Skeletal muscle satellite cell (primary cell): Measurements from ENCODE around the gene GCK.

ENCODE experiments used
- H3K27me3 ChIP-seq: 2 replicates; pipeline ENCODE4 v1.7.0; 2013; ENCODE audit warnings: low read length; ENCODE audit not compliant: control insufficient read depth, insufficient read depth
- H3K36me3 ChIP-seq: 2 replicates; pipeline ENCODE4 v1.7.0; 2013; ENCODE audit warnings: mild to moderate bottlenecking, control low read depth, low read length; ENCODE audit not compliant: insufficient read depth
- H3K4me1 ChIP-seq: 2 replicates; pipeline ENCODE4 v1.7.0; 2013; ENCODE audit warnings: low read length; ENCODE audit not compliant: control insufficient read depth, insufficient read depth
- H3K4me2 ChIP-seq: 2 replicates; pipeline ENCODE4 v1.7.0; 2013; ENCODE audit warnings: mild to moderate bottlenecking, low read length
- H3K4me3 ChIP-seq: 2 replicates; pipeline ENCODE4 v1.7.0; 2013; ENCODE audit warnings: low read length
- H3K9ac ChIP-seq: 2 replicates; pipeline ENCODE4 v1.7.0; 2013; ENCODE audit warnings: mild to moderate bottlenecking, low read depth, low read length, moderate library complexity
- H3K9me3 ChIP-seq: replicated peaks from 2 replicates; pipeline ENCODE4 v1.7.0; 2013; ENCODE audit warnings: mild to moderate bottlenecking, control low read depth, low read length

Gene GCK

GRCh38 chr7:44228571-44229350 is 39.5 kb upstream of the GCK start:
- peaks cover 8% of the 10 kb centered on the region for H3K4me1 ChIP-seq
- peaks cover 27% of the 10 kb centered on the region for H3K27me3 ChIP-seq
- H3K9me3 ChIP-seq = no peaks in the 10 kb centered on the region
- H3K9ac ChIP-seq = no peak overlapping the region
- H3K4me2 ChIP-seq = no peak overlapping the region
- H3K36me3 ChIP-seq = no peaks in the 10 kb centered on the region
- no peak overlapping the region for H3K4me3 ChIP-seq

DNA sequence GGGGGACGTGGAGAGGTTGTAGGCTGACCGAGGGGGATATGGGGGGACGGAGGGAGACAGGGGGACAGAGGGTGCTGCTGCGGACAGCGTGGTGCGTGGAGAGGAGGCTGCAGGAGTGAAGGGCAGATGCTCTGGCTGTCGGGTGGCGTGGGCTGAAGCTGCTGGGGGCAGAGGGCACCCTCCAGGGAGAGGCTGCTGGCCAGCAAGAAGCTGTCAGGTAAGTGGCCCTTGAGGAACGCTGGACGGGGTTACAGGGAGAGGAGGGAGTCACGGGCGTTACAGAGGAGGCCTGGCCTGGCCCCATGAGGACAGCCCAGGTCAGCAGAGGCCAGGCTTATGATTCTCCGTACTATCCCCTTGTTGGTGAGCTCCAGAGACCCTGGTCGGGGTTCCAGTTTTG is 38.7 kb upstream of the GCK start:
- Histone ChIP-seq H3K27me3 (peaks cover 34% of the 10 kb centered on the region), H3K9ac (no peak overlapping the region), H3K36me3 (no peaks in the 10 kb centered on the region), H3K4me3 (no peak overlapping the region), H3K4me2 (no peak overlapping the region), H3K9me3 (no peaks in the 10 kb centered on the region), H3K4me1 (peaks cover 8% of the 10 kb centered on the region)

- Histone ChIP-seq H3K4me1 (peaks cover 8% of the 10 kb centered on the region), H3K4me2 (peak overlapping the region; percentile 76), H3K27me3 (peaks cover 35% of the 10 kb centered on the region), H3K4me3 (no peak overlapping the region), H3K36me3 (no peaks in the 10 kb centered on the region), H3K9me3 (no peaks in the 10 kb centered on the region), H3K9ac (no peak overlapping the region)
Measured at GRCh38 chr7:44226396-44226753, 37.1 kb upstream of the GCK start.

DNA sequence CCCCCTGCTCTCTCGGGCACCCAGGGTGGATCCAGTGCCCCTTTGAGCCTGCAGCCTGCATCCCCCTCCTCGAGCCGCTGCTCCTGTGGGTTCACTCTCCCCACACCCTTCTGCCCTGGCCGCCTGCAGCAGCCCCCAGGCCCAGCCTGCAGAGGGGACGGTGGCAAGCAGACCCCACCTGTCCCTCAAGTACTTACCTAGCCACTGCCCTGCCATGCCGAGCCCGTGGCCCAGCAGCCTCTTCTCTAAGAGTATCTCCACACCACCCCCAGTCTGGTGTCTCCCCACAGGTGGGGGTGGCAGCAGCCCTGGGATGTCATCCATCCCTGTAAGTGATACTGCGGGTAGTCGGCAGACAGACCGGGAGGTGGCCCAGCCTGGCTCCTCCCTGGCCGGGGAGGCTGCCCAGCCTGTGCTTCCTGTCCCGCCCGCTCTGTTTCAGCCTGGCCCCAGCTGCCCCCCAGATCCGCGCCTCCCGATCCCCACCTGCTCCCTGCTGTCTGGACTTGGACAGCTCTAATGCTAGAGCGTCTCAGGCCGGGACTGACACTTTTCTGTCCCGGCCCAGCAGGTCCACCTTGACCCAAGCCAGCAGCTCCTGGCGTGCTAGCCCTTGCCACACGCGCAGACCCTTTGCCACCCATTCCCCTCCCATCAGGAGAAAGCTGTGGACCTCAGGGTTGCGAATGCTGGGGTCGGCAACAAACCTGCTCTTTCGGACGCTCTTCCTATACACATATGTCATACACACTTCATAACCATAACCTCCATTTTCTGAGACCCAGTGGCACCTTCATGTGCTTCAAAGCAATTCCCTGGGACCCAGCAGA is 36.5 kb upstream of the GCK start:
- peak overlapping the region; percentile 76 for H3K4me2 ChIP-seq
- H3K27me3 ChIP-seq = peaks cover 35% of the 10 kb centered on the region
- peak overlapping the region; percentile 33 for H3K4me3 ChIP-seq
- no peak overlapping the region for H3K9ac ChIP-seq
- H3K9me3 ChIP-seq = no peaks in the 10 kb centered on the region
- peaks cover 8% of the 10 kb centered on the region for H3K4me1 ChIP-seq
- H3K36me3 ChIP-seq = no peaks in the 10 kb centered on the region

GRCh38 chr7:44224974-44225565 is 35.8 kb upstream of the GCK start:
- no peaks in the 10 kb centered on the region for H3K36me3 ChIP-seq
- H3K9me3 ChIP-seq = no peaks in the 10 kb centered on the region
- H3K4me3 ChIP-seq = no peak overlapping the region
- peaks cover 35% of the 10 kb centered on the region for H3K27me3 ChIP-seq
- no peak overlapping the region for H3K9ac ChIP-seq
- H3K4me1 ChIP-seq = peaks cover 8% of the 10 kb centered on the region
- no peak overlapping the region for H3K4me2 ChIP-seq

DNA sequence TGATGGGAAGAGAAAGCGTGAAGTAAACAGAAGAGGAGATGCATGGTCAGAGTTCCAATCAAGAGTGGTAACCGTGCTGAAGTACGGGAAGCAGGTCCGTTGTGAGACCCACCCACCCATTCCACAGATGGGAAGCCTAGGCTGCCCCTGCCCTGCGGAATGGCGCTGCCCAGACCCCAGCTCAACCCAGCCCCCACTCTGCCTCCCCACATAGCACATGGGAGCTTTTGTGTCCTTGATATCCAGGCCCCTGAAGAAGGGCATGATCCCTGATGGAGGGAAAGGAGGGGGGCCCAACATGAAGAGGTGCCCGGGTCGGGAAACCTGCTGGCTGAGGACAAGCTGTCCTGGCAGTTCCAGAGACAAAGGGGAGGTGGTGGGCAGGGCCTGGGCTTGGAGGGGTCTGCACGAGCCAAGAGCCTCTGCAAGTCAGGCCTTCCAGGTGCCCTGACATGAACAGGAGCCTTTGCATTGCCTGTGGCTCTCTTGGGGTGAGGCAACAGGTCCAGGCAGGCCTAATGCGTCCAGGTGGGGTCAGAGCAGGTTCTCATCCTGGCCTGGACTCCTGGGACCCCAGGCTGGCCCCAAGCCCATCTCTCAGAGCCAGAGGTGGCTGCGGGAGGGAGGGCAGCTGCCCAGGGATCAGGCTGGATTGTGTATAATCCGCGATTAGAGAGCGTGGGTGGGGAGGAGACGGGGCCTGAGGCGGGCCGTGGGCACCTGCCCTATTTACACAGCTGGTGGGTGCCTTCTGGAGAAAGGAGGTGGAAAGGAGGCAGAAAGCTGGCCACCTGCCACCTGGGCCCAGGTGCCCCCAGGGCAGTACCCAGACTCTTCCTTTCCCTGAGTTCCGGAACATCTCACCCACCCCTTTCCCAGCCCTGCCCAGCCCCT is 35.1 kb upstream of the GCK start:
- Histone ChIP-seq H3K4me3 (no peak overlapping the region), H3K27me3 (peaks cover 35% of the 10 kb centered on the region), H3K36me3 (no peaks in the 10 kb centered on the region), H3K4me2 (no peak overlapping the region), H3K9me3 (peaks cover 4% of the 10 kb centered on the region), H3K9ac (no peak overlapping the region), H3K4me1 (peaks cover 8% of the 10 kb centered on the region)

- H3K4me1 ChIP-seq = peaks cover 8% of the 10 kb centered on the region
- H3K27me3 ChIP-seq = peaks cover 35% of the 10 kb centered on the region
- H3K9me3 ChIP-seq = peaks cover 10% of the 10 kb centered on the region
- no peaks in the 10 kb centered on the region for H3K36me3 ChIP-seq
- no peak overlapping the region for H3K9ac ChIP-seq
- H3K4me2 ChIP-seq = no peak overlapping the region
- no peak overlapping the region for H3K4me3 ChIP-seq
Measured at GRCh38 chr7:44223362-44224079, 34.3 kb upstream of the GCK start.

DNA sequence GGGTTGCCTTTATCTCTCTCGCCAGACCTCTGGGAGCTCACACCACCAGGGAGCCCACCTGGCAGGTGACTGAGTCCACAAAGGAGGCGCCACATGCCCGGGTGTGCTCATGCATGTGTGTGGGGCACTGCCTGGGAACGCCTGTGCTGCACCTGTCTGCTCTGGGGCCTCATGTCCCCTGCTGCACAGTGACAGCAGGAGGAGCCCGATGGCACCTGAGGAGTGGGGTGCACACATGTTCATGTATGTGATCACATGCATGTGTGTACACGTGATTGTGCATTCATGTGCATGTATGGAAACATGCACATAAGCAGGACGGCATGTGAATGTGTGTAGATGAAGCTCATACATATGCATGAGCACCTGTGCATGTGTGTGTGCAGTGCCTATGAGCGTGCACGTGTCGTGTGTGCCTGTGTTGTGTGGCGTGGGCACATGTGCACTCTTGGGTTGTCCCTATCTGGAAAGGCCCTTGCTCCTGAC is 33.6 kb upstream of the GCK start:
- Histone ChIP-seq H3K4me2 (no peak overlapping the region), H3K27me3 (peaks cover 35% of the 10 kb centered on the region), H3K9ac (no peak overlapping the region), H3K4me3 (no peak overlapping the region), H3K36me3 (no peaks in the 10 kb centered on the region), H3K4me1 (peaks cover 8% of the 10 kb centered on the region), H3K9me3 (peaks cover 12% of the 10 kb centered on the region)

DNA sequence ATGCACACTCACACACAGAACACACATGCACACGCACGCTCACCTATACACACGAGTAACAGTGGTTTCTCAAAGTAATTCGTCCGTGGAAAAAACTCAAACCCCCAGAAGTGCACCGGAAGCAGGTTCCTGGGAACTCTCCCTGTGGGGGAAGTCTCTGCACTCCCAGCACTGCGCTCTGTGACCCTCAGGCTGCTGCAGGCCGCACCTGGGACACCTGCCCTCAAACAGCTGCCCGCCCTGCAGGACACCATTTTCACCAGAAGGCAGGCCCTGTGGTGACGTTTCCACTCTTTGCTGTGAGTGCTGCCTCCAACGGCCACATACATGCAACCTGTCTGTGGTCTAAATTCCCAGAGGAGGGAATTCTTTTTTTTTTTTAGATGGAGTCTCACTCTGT is 32.8 kb upstream of the GCK start:
- no peaks in the 10 kb centered on the region for H3K36me3 ChIP-seq
- peaks cover 12% of the 10 kb centered on the region for H3K9me3 ChIP-seq
- no peak overlapping the region for H3K4me2 ChIP-seq
- peaks cover 8% of the 10 kb centered on the region for H3K4me1 ChIP-seq
- H3K27me3 ChIP-seq = peaks cover 35% of the 10 kb centered on the region
- H3K9ac ChIP-seq = no peak overlapping the region
- no peak overlapping the region for H3K4me3 ChIP-seq

DNA sequence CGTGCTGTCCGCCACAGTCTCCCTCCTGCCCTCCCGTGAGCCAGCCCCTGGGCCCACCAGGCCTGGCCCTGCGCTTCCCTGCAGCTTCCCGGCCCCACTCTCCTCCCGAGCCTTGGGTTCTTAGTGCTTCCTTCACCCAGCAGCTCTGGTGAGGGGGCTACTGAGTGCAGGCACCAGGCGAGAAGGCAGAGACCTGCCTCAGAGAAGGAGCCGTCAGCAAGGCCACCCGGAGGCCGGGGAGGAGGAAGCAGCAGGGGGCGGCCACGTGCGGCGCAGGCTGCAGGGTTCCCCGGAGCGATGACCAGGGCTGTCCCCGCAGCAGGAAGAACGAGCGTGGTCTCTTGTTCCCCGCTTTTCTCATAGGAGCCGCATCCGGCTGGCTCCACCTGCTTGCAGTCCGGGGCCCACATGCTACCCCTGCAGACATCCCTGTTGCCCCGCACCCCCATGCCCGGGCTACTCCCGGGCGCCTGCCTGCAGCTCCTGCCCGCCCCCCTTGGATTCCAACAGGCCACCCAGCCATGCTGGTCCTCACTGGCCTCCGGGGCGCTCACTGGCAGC is 32.1 kb upstream of the GCK start:
- no peak overlapping the region for H3K4me2 ChIP-seq
- peaks cover 12% of the 10 kb centered on the region for H3K9me3 ChIP-seq
- peaks cover 32% of the 10 kb centered on the region for H3K27me3 ChIP-seq
- no peaks in the 10 kb centered on the region for H3K36me3 ChIP-seq
- H3K4me1 ChIP-seq = peaks cover 8% of the 10 kb centered on the region
- no peak overlapping the region for H3K4me3 ChIP-seq
- no peak overlapping the region for H3K9ac ChIP-seq
